ENCODE results near the gene ATG2A. TPM values are rescaled to one million over a fixed set of nuclear protein-coding genes. Genes with fewer than 3 reads are reported as not detected.

The ATG2A gene
- total and polyA plus RNA-seq, 10 of the 15 experiments (the other 5 are each of a cell fraction or from before 2014, with no cell fraction given), result 0.08 to 19.0 (median 4.6) TPM

DNA sequence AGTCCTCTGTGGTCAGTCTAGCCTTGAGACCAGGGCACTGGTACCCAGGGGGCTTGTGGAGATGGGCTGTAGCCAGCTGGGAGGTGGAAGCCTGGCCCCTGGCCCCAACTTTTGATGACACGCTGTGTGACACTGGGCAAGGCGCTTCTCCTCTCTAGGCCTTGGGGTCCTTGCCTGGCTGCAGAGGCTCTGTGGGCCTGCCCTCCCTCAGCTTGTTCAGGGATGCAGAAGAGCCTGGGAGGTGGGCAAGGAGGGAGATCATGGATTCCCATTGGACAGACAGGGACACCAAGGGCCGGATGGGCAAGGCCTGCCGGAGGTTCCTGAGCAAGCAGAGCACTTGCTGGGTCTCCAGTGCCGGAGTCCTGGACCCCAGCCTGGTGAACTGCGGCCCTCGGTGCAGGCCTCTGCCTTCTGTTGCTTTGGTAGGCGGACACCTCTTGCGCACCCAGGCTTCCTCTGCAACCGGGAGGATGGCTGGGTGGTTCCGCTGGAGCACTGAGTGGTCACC is 6.2 kb upstream of the ATG2A start (continued):
- TF ChIP-seq, protein P1, sequence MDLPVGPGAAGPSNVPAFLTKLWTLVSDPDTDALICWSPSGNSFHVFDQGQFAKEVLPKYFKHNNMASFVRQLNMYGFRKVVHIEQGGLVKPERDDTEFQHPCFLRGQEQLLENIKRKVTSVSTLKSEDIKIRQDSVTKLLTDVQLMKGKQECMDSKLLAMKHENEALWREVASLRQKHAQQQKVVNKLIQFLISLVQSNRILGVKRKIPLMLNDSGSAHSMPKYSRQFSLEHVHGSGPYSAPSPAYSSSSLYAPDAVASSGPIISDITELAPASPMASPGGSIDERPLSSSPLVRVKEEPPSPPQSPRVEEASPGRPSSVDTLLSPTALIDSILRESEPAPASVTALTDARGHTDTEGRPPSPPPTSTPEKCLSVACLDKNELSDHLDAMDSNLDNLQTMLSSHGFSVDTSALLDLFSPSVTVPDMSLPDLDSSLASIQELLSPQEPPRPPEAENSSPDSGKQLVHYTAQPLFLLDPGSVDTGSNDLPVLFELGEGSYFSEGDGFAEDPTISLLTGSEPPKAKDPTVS (IDR thresholded peaks at IDR 0.05; ENCODE audit: low read depth, low read length), result no peak

DNA sequence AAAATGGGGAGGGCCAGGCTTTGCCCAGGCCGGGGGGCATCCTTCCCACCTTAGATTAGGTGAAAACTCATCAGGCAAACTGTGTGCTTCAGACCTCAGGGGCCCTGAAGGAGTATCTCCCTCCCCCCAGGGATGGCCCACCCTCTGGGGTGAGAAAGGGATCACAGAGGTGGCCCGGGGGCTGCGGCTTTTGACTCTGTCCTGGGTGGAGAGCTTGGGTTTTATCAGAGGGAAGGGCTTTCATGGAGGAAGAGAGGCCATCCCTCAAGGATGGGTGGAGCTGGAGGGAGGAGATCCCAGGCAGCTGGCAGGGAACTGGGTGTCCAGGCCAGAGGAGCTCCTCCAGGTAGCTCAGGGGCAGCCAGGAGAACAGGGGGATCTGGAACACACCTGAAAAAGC is 4.4 kb upstream of the ATG2A start:
- 57% methylated on average over 3 of the region's 3 CpGs for WGBS (ENCODE audit: insufficient coverage, insufficient replicate concordance, low lambda C conversion rate, missing lambda C conversion rate)
- FAIRE-seq, result no peak
- no peaks in the 10 kb centered on the region for H3K9me3 ChIP-seq (replicated peaks; ENCODE audit: control insufficient read depth, insufficient read depth, low read length)
- TF ChIP-seq PAX8 (IDR thresholded peaks at IDR 0.05) (no peak), MEF2A (IDR thresholded peaks at IDR 0.05; ENCODE audit: insufficient read depth, low read depth, low read length) (no peak), CHD1 (IDR thresholded peaks at IDR 0.05; ENCODE audit: low read depth, low read length) (no peak), RAD51 (IDR thresholded peaks at IDR 0.05) (no peak), TAF1 (IDR thresholded peaks at IDR 0.05; ENCODE audit: borderline replicate concordance, low read depth, low read length) (no peak)
- TF ChIP-seq, protein P2, sequence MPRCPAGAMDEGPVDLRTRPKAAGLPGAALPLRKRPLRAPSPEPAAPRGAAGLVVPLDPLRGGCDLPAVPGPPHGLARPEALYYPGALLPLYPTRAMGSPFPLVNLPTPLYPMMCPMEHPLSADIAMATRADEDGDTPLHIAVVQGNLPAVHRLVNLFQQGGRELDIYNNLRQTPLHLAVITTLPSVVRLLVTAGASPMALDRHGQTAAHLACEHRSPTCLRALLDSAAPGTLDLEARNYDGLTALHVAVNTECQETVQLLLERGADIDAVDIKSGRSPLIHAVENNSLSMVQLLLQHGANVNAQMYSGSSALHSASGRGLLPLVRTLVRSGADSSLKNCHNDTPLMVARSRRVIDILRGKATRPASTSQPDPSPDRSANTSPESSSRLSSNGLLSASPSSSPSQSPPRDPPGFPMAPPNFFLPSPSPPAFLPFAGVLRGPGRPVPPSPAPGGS (IDR thresholded peaks at IDR 0.05; ENCODE audit: borderline replicate concordance, insufficient read depth, low read depth, low read length, poor library complexity, severe bottlenecking), result no peak
- TF ChIP-seq, protein P3, sequence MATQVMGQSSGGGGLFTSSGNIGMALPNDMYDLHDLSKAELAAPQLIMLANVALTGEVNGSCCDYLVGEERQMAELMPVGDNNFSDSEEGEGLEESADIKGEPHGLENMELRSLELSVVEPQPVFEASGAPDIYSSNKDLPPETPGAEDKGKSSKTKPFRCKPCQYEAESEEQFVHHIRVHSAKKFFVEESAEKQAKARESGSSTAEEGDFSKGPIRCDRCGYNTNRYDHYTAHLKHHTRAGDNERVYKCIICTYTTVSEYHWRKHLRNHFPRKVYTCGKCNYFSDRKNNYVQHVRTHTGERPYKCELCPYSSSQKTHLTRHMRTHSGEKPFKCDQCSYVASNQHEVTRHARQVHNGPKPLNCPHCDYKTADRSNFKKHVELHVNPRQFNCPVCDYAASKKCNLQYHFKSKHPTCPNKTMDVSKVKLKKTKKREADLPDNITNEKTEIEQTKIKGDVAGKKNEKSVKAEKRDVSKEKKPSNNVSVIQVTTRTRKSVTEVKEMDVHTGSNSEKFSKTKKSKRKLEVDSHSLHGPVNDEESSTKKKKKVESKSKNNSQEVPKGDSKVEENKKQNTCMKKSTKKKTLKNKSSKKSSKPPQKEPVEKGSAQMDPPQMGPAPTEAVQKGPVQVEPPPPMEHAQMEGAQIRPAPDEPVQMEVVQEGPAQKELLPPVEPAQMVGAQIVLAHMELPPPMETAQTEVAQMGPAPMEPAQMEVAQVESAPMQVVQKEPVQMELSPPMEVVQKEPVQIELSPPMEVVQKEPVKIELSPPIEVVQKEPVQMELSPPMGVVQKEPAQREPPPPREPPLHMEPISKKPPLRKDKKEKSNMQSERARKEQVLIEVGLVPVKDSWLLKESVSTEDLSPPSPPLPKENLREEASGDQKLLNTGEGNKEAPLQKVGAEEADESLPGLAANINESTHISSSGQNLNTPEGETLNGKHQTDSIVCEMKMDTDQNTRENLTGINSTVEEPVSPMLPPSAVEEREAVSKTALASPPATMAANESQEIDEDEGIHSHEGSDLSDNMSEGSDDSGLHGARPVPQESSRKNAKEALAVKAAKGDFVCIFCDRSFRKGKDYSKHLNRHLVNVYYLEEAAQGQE (IDR thresholded peaks at IDR 0.05; ENCODE audit: low read depth, low read length), result no peak
- TF ChIP-seq, protein P4, sequence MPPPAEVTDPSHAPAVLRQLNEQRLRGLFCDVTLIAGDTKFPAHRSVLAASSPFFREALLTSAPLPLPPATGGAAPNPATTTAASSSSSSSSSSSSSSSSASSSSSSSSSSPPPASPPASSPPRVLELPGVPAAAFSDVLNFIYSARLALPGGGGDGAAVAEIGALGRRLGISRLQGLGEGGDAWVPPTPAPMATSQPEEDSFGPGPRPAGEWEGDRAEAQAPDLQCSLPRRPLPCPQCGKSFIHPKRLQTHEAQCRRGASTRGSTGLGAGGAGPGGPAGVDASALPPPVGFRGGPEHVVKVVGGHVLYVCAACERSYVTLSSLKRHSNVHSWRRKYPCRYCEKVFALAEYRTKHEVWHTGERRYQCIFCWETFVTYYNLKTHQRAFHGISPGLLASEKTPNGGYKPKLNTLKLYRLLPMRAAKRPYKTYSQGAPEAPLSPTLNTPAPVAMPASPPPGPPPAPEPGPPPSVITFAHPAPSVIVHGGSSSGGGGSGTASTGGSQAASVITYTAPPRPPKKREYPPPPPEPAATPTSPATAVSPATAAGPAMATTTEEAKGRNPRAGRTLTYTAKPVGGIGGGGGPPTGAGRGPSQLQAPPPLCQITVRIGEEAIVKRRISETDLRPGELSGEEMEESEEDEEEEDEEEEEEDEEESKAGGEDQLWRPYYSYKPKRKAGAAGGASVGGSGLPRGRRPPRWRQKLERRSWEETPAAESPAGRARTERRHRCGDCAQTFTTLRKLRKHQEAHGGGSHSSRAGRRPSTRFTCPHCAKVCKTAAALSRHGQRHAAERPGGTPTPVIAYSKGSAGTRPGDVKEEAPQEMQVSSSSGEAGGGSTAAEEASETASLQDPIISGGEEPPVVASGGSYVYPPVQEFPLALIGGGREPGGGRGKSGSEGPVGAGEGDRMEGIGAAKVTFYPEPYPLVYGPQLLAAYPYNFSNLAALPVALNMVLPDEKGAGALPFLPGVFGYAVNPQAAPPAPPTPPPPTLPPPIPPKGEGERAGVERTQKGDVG (CRISPR knock-in tag; IDR thresholded peaks at IDR 0.05), result no peak
- TF ChIP-seq, protein P5, sequence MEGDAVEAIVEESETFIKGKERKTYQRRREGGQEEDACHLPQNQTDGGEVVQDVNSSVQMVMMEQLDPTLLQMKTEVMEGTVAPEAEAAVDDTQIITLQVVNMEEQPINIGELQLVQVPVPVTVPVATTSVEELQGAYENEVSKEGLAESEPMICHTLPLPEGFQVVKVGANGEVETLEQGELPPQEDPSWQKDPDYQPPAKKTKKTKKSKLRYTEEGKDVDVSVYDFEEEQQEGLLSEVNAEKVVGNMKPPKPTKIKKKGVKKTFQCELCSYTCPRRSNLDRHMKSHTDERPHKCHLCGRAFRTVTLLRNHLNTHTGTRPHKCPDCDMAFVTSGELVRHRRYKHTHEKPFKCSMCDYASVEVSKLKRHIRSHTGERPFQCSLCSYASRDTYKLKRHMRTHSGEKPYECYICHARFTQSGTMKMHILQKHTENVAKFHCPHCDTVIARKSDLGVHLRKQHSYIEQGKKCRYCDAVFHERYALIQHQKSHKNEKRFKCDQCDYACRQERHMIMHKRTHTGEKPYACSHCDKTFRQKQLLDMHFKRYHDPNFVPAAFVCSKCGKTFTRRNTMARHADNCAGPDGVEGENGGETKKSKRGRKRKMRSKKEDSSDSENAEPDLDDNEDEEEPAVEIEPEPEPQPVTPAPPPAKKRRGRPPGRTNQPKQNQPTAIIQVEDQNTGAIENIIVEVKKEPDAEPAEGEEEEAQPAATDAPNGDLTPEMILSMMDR (IDR thresholded peaks at IDR 0.05 in 2 of 3, conservative IDR thresholded peaks at IDR 0.05 in 1 of 3; ENCODE audit: control insufficient read depth in 2 of 3, extremely low read depth in 1 of 3, insufficient read depth in 1 of 3, low read depth in 3 of 3, low read length in 3 of 3), result no peak

More for the DNA sequence above, 4.4 kb upstream of the ATG2A start:
- H2AFZ ChIP-seq (ENCODE audit: control insufficient read depth, low read depth, low read length), result no peak overlapping the region
- H3K79me2 ChIP-seq (ENCODE audit: control insufficient read depth, insufficient read depth, low read length), result peaks cover 6% of the 10 kb centered on the region
- no TSS peak for BruUV-seq (replicated peaks)
- DNase-seq (ENCODE audit: low read depth, low spot score) (no peak), ATAC-seq (no peak)
- SMC1A ChIA-PET (ENCODE audit: uncharacterized antibody, unreplicated experiment), result no interaction called here
- no peak overlapping the region for H3K4me3 ChIP-seq
- CTCF ChIA-PET, result no interaction called here
- POLR2A ChIA-PET, result no interaction called here
- RAD21 ChIA-PET (ENCODE audit: unreplicated experiment), result no interaction called here
- H3K4me1 ChIP-seq (ENCODE audit: control insufficient read depth, insufficient read depth, low read length), result peaks cover 5% of the 10 kb centered on the region
- in situ Hi-C loops (cut with MboI), result no loop called here
- H3K27ac ChIP-seq (ENCODE audit: control insufficient read depth, insufficient read depth), result no peak overlapping the region
- intact Hi-C loops (cut with micrococcal nuclease; ENCODE audit: unreplicated experiment), result no loop called here
- H3K4me2 ChIP-seq (ENCODE audit: control insufficient read depth, insufficient read depth), result no peak overlapping the region
- H3K36me3 ChIP-seq (ENCODE audit: control insufficient read depth in 2 of 2, insufficient read depth in 2 of 2, low read length in 1 of 2), result no peaks in the 10 kb centered on the region
- no peaks in the 10 kb centered on the region for H3K27me3 ChIP-seq (replicated peaks in 1 of 2; ENCODE audit: control insufficient read depth in 2 of 2, insufficient read depth in 2 of 2, low read length in 1 of 2)
- H3K9ac ChIP-seq (ENCODE audit: control insufficient read depth, insufficient read depth, low read length), result no peak overlapping the region
- no peaks in the 10 kb centered on the region for H4K20me1 ChIP-seq (ENCODE audit: control insufficient read depth, insufficient read depth)
